Spleen (tissue), 7 donors: Measurements from ENCODE around the gene LDLRAD2.
"Not testable (repeated sequence)": the region's sequence is repeated elsewhere in the genome, so short reads cannot be mapped to it uniquely, and the experiment has no call there.

Source experiments
- CTCF ChIP-seq, 11 experiments: fragments of 200-600 bp in 7 of 11; fragments of 450-650 bp in 4 of 11; sonication (generic) in 4 of 11; IDR thresholded peaks in 8 of 11; conservative IDR thresholded peaks in 3 of 11; 1 replicate in 7 of 11; 2 replicates in 4 of 11; pipeline versions ENCODE4 v1.4.0 to v1.8.0; 2016 to 2021; ENCODE audit warnings: antibody characterized with exemption in 11 of 11, inconsistent platforms in 4 of 11, mild to moderate bottlenecking in 1 of 11
- POLR2AphosphoS5 ChIP-seq, 3 donors: sonication (generic); formaldehyde crosslinking; IDR thresholded peaks; one replicate each; pipeline ENCODE4 v1.5.1; 2017; ENCODE audit warnings: antibody characterized with exemption in 3 of 3
- donor health status: DM: no; HTN: no; CAD: no; lungs with moderate emphysema.
- donor health status: DM: no; HTN: no; CAD: no.
- donor health status: DM: no; HTN: no; CAD: no.

GRCh38 chr1:21785764-21786163, 26.3 kb upstream of the LDLRAD2 start:
- not testable (repeated sequence) for TF ChIP-seq CTCF (IDR thresholded peaks at IDR 0.05 in 8 of 11, conservative IDR thresholded peaks at IDR 0.05 in 3 of 11); POLR2AphosphoS5 (IDR thresholded peaks at IDR 0.05)
